H1 (cell line): ENCODE data around the gene KCNH1. TPM values are rescaled to one million over a fixed set of nuclear protein-coding genes. Genes with fewer than 3 reads are reported as not detected.

Experiments used
- E2F6 ChIP-seq: IDR thresholded peaks from 2 replicates; pipeline ENCODE4 v1.6.1; 2012; ENCODE audit warnings: inconsistent platforms
- JUN ChIP-seq: IDR thresholded peaks from 2 replicates; pipeline ENCODE4 v1.6.1; 2011; ENCODE audit warnings: low read depth, mild to moderate bottlenecking, improper control_type of control experiment, low read length
- TBP ChIP-seq: IDR thresholded peaks from 2 replicates; pipeline ENCODE4 v1.6.1; 2011; ENCODE audit warnings: low read depth, low read length, improper control_type of control experiment
- polyA plus RNA-seq, 7 experiments: library from polyadenylated mRNA; depleted of rRNA in 3 of 7; stranded (reverse) in 5 of 7; unstranded in 2 of 7; fragments of >200 nt in 5 of 7; fragments of 200-250 nt in 2 of 7; gene quantifications; 1 replicate in 5 of 7; 2 replicates in 1 of 7; 4 replicates in 1 of 7; pipeline versions ENCODE4 v1.2.1 to v1.2.3, GENCODE V29; 2011 to 2013; ENCODE audit warnings: missing spikeins in 2 of 7, mixed read lengths in 2 of 7
- total RNA-seq: library from RNA; stranded (reverse); fragmentation: NEBNext Ultra II Directional; extraction: Animal tissue kit (Norgen Biotek cat#: 25700); gene quantifications from 2 replicates; pipeline ENCODE4 v1.2.1, GENCODE V29; 2021

Gene KCNH1
- total and polyA plus RNA-seq, 2 of the 8 experiments (the other 6 are each of a cell fraction or from before 2014, with no cell fraction given): 0.27 to 0.34 TPM

DNA sequence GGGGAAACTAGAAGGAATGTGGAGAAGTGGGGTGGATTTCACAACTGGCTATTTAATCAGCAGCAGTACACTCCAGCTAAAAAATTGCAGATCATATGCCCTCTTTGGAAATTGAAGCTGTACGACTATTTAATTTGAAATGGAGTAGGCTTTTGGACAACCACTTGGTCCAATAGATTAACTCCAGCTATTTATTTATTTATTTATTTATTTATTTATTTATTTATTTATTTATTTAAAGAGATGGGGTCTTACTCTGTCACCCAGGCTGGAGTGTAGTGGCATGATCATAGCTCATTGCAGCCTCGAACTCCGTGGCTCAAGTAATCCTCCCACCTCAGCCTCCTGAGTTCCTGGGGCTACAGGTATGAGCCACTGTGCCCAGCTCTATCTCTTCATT, 312.3 kb downstream of the KCNH1 start (continued):
- TF ChIP-seq JUN: no peak
- TF ChIP-seq E2F6: no peak
- TF ChIP-seq TBP: no peak
